Measurements from ENCODE around the gene PECR. TPM values are rescaled to one million over a fixed set of nuclear protein-coding genes. Genes with fewer than 3 reads are reported as not detected.

The PECR gene
- total and polyA plus RNA-seq, 10 of the 15 experiments (the other 5 are each of a cell fraction or from before 2014, with no cell fraction given), result 7.6 to 37.4 (median 25.7) TPM

- no peak for TF ChIP-seq E4F1 (IDR thresholded peaks at IDR 0.05; ENCODE audit: borderline replicate concordance, partially characterized antibody)
- TF ChIP-seq TAF1 (IDR thresholded peaks at IDR 0.05; ENCODE audit: borderline replicate concordance, low read depth, low read length), result no peak
- TF ChIP-seq NR2C1 (IDR thresholded peaks at IDR 0.05), result no peak
- no peak for TF ChIP-seq EGR1 (IDR thresholded peaks at IDR 0.05; ENCODE audit: borderline replicate concordance in 1 of 2, low read depth in 2 of 2, low read length in 2 of 2)
- no peak for TF ChIP-seq ATF7 (IDR thresholded peaks at IDR 0.05; ENCODE audit: low read depth)
- no peak for TF ChIP-seq NFIC (IDR thresholded peaks at IDR 0.05; ENCODE audit: low read depth, low read length)
- no peak for TF ChIP-seq ZBTB40 (IDR thresholded peaks at IDR 0.05; ENCODE audit: borderline replicate concordance)
These were observed 52.0 kb downstream of the PECR start (continued) for GRCh38 chr2:216029416-216030129.

All from GM12878 (cell line).